KOPT-K1 (cell line): ENCODE measurements around the gene ADGRL3.
"Not testable (repeated sequence)": the region's sequence is repeated elsewhere in the genome, so short reads cannot be mapped to it uniquely, and the experiment has no call there.

Experiments used
- H3K27ac ChIP-seq: fragments of 200-600 bp; sonication (generic); 2 replicates; pipeline ENCODE4 v1.5.1; 2016; ENCODE audit warnings: antibody characterized with exemption, mild to moderate bottlenecking, low read depth, low read length; ENCODE audit not compliant: poor library complexity, severe bottlenecking
- H3K36me3 ChIP-seq: fragments of 200-600 bp; sonication (generic); 2 replicates; pipeline ENCODE4 v1.5.1; 2017; ENCODE audit warnings: antibody characterized with exemption, mild to moderate bottlenecking, low read length, moderate library complexity; ENCODE audit not compliant: insufficient read depth
- H3K9me3 ChIP-seq: fragments of 200-600 bp; sonication (generic); 2 replicates; pipeline ENCODE4 v1.5.1; 2017; ENCODE audit warnings: antibody characterized with exemption, low read length, mild to moderate bottlenecking; ENCODE audit not compliant: insufficient read depth, poor library complexity, severe bottlenecking

Gene ADGRL3

GRCh38 chr4:61320631-61321030, 120.5 kb downstream of the ADGRL3 start:
- Histone ChIP-seq H3K27ac (no peak overlapping the region), H3K9me3 (no peaks in the 10 kb centered on the region), H3K36me3 (no peaks in the 10 kb centered on the region)

GRCh38 chr4:61332693-61333092, 132.6 kb downstream of the ADGRL3 start:
- H3K9me3 ChIP-seq = no peaks in the 10 kb centered on the region
- H3K36me3 ChIP-seq = no peaks in the 10 kb centered on the region
- H3K27ac ChIP-seq = no peak overlapping the region

DNA sequence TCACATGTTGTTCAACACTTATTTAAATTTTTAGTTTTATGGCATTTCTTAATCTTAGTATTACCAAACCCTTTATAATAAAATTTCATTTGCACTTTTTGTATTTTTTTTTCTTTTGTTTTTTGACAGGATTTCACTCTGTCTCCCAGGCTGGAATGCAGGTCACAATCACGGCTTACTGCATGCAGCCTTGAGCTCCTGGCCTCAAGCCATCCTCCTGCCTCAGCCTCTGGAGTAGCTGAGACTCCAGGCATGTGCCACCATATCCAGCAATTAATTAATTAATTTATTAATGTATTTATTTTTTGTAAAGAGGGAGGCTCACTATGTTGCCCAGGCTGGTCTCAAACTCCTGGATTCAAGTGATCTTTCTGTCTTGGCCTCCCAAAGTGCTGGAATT, 133.4 kb downstream of the ADGRL3 start:
- Histone ChIP-seq H3K9me3 (no peaks in the 10 kb centered on the region), H3K27ac (no peak overlapping the region), H3K36me3 (no peaks in the 10 kb centered on the region)

DNA sequence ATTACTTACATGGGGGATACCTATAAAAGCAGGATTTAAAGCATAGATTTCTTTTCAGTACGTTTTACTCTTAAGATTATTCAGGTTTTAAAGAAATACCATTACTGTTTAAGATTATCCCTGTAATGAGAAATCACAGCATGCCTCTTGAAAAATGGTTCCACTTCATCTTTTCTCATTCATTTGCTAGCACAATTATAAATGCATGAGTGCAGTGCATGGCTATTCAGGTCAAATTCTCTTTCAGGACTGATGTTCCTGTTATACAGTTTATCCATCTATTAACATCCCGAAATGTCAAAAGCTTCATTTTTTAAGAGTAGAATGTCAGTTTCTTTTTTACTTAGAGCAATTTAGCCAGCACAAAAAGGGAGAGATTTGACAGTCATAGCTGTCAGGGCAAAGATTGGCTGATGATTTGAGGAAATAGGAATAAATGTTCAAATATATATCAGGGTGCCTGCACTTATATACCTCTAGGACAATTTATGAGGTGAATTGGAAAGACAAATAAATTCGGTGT, 135.2 kb downstream of the ADGRL3 start:
- Histone ChIP-seq H3K36me3 (no peaks in the 10 kb centered on the region), H3K27ac (no peak overlapping the region), H3K9me3 (no peaks in the 10 kb centered on the region)

GRCh38 chr4:61336488-61336887, 136.4 kb downstream of the ADGRL3 start:
- Histone ChIP-seq H3K36me3 (no peaks in the 10 kb centered on the region), H3K27ac (no peak overlapping the region), H3K9me3 (no peaks in the 10 kb centered on the region)

GRCh38 chr4:61336916-61337315, 136.8 kb downstream of the ADGRL3 start:
- no peak overlapping the region for H3K27ac ChIP-seq
- H3K36me3 ChIP-seq = no peaks in the 10 kb centered on the region
- H3K9me3 ChIP-seq = no peaks in the 10 kb centered on the region

DNA sequence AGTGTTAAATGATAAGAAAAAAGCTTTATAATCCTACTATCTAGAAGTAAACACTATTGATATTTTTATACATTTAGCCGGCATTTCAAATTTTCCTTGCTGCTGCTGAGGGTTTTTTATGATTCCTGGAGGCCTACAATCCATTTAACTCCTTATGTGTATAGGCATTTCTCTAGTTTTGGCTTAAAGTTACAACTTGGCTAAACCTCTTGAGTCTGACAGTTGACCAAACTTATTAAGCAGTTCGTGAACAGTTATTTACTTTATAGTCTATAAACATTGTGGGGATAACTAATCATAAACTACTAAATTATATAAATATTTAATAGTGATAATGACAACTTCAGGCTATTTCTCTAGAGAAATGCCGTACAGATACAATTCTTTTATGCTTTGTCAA, 141.9 kb downstream of the ADGRL3 start:
- H3K27ac ChIP-seq = no peak overlapping the region
- no peaks in the 10 kb centered on the region for H3K36me3 ChIP-seq
- H3K9me3 ChIP-seq = no peaks in the 10 kb centered on the region

- Histone ChIP-seq H3K27ac (no peak overlapping the region), H3K36me3 (no peaks in the 10 kb centered on the region), H3K9me3 (no peaks in the 10 kb centered on the region)
These were observed 150.8 kb downstream of the ADGRL3 start for GRCh38 chr4:61350932-61351331.

DNA sequence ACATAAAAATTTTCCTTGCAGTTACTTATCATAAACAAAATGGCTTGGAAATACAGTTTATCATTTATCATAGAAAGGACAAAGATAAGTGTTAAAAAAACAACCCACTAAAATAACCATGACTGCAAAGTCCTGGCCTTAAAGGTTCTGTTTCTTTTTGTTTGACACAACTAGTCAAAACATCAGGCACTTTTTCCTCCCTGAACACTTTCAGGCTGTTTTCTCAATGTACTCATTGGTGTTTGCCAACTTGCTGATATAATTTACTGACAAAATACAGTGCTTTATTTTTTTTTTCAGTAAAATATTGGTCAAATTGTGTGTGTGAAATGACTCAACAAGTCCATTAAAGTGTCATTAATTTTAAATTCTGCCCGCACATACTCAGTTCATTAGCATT, 156.6 kb downstream of the ADGRL3 start:
- H3K27ac ChIP-seq = no peak overlapping the region
- no peaks in the 10 kb centered on the region for H3K9me3 ChIP-seq
- no peaks in the 10 kb centered on the region for H3K36me3 ChIP-seq

GRCh38 chr4:61359301-61359700, 159.2 kb downstream of the ADGRL3 start:
- Histone ChIP-seq H3K27ac (no peak overlapping the region), H3K36me3 (no peaks in the 10 kb centered on the region), H3K9me3 (no peaks in the 10 kb centered on the region)

DNA sequence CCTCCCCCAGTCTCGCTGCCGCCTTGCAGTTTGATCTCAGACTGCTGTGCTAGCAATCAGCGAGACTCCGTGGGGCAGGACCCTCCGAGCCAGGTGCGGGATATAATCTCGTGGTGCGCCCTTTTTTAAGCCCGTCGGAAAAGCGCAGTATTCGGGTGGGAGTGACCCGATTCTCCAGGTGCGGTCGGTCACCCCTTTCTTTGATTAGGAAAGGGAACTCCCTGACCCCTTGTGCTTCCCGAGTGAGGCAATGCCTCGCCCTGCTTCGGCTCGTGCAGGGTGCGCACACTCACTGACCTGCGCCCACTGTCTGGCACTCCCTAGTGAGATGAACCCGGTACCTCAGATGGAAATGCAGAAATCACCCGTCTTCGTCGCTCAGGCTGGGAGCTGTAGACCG, 172.7 kb downstream of the ADGRL3 start:
- not testable (repeated sequence) for H3K36me3 ChIP-seq, H3K9me3 ChIP-seq, H3K27ac ChIP-seq

DNA sequence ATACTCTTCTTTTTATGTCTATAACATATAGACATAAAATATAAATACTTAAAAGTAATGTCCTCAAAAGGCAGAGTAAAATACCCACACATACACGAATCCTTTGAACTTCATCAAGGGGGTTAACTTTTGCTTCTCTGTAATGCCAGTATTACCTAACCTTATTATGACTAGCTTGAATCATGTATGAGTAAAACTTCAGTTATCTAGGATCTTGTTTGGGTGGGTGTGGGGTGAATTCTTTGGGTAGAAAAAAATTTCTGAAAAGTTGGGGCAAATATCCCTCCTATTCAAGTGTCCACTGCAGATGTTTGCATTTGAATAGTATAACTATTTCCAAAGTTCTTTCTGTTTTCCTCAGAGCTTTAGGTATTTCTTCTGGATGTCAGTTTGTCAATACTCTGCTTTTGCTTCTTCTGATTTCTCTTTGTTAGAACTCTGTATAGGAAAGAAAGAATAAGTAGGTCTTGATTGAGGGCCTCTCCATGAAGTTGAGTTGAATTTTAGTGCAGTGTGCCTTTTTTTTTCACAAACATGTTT, 173.8 kb downstream of the ADGRL3 start:
- Histone ChIP-seq H3K36me3 (no peaks in the 10 kb centered on the region), H3K27ac (no peak overlapping the region), H3K9me3 (no peaks in the 10 kb centered on the region)

- Histone ChIP-seq H3K27ac (no peak overlapping the region), H3K36me3 (no peaks in the 10 kb centered on the region)
These were observed 174.3 kb downstream of the ADGRL3 start for GRCh38 chr4:61374447-61374891.

GRCh38 chr4:61375301-61375700, 175.2 kb downstream of the ADGRL3 start:
- H3K9me3 ChIP-seq = no peaks in the 10 kb centered on the region
- no peaks in the 10 kb centered on the region for H3K36me3 ChIP-seq
- H3K27ac ChIP-seq = no peak overlapping the region

More at GRCh38 chr4:61374447-61374891, 174.3 kb downstream of the ADGRL3 start:
- H3K9me3 ChIP-seq = no peaks in the 10 kb centered on the region

DNA sequence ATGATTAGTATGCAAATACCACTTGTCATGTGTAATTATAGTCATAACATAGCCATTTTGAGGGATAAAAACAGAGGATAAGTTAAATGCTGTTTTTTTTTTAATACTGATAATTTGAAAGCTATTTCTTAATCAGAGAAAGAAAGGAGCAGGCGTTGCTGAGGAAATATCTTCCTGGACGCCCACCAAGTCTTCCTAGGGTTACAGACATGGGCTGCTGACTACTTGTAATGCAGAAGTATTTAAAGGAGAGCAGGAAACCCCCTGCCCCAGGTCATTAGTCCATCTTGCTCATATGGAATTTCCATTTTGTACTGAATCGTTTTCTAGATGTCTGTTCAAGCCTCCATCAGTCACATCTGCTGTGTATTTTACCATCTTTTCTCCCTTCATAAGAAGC, 176.2 kb downstream of the ADGRL3 start:
- no peak overlapping the region for H3K27ac ChIP-seq
- H3K36me3 ChIP-seq = no peaks in the 10 kb centered on the region
- no peaks in the 10 kb centered on the region for H3K9me3 ChIP-seq

GRCh38 chr4:61379406-61379805, 179.3 kb downstream of the ADGRL3 start:
- Histone ChIP-seq H3K27ac (no peak overlapping the region), H3K36me3 (no peaks in the 10 kb centered on the region), H3K9me3 (no peaks in the 10 kb centered on the region)
